Inferior parietal cortex (tissue), 1 donor: Measurements from ENCODE around the gene AURKAIP1.
A peak's percentile ranks its signal among the peaks of the same experiment; 100 is the strongest.

Source experiments
- DNase-seq: peaks from one replicate; pipeline ENCODE4 v3.0.0-alpha.2; 2016; ENCODE audit errors: extremely low spot score

AURKAIP1 gene

DNA sequence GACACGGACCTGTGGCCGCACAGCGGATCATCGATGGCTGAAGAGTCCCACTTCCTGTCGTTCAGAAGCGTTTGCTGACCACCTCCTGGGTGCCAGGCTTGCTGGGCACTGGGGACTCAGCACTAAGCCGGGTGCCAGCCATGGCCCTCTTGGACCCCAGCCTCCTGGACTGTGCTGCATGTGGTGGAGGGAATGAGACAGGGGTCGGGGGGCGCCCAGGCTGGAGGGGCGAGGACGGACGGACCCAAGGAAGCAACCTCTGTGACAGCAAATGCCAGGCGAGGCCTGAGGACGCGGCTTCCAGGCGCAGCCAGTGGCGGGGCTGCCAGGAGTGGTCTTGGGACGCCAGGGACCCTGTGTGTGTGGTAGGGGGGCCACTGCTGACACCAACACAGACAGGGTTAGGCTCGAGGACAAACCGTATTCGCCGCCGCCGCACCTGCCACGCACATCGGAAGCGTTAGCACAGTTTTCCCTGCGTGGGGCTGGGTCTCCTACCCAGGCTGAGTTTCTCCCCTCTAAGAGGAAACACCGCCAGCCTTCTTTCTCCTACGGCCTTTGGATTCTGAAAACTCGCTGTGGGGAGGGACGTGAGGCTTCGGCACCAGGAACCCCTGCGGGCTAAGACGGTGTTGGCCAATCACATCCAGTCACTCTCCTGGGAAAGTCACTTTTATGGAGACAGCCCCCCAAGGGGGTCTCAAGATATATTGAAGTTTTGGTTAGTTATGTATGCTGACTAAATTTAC lies 13.6 kb downstream of the AURKAIP1 start:
- no peak for DNase-seq

GRCh38 chr1:1360506-1361169 lies 14.4 kb downstream of the AURKAIP1 start:
- DNase-seq, result no peak

- no peak for DNase-seq
Observed at GRCh38 chr1:1359664-1360468, 15.1 kb downstream of the AURKAIP1 start.

GRCh38 chr1:1359308-1359663 lies 15.7 kb downstream of the AURKAIP1 start:
- DNase-seq, result no peak

- DNase-seq, result no peak
Observed at GRCh38 chr1:1358433-1359271, 16.4 kb downstream of the AURKAIP1 start, which contains the start of gene MXRA8. Gene MXRA8, minus strand, starts transcription at chr1:1358555. Its CDS starts 51 bp downstream, at chr1:1358504.

DNA sequence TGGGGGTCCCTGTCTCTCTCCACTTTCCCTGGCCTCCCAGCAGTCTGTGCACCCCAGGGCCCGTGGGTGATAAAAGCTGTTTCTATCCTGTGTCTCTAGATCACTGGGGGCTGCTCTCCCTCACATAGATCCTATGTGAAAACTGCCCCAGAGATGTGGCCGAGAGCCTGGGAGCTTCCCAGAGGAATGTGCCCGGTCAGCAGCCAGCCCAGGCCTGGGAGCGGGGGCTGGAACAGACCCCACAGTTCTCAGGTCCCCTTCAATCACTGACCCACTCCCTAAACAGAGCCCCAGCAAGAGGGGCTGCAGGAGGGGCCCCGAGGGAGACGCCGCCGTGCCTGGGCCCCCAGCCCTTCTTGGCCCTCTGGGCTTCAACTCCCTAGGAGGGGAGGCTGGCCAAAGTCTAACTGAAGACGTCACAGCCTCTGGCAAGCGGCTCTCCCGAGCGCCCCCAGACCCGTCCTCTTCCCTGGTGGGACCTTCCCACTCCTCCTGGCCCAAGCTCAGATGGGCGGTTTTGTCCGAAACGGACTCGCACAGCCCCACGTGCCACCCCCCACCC lies 17.1 kb downstream of the AURKAIP1 start:
- no peak for DNase-seq

DNA sequence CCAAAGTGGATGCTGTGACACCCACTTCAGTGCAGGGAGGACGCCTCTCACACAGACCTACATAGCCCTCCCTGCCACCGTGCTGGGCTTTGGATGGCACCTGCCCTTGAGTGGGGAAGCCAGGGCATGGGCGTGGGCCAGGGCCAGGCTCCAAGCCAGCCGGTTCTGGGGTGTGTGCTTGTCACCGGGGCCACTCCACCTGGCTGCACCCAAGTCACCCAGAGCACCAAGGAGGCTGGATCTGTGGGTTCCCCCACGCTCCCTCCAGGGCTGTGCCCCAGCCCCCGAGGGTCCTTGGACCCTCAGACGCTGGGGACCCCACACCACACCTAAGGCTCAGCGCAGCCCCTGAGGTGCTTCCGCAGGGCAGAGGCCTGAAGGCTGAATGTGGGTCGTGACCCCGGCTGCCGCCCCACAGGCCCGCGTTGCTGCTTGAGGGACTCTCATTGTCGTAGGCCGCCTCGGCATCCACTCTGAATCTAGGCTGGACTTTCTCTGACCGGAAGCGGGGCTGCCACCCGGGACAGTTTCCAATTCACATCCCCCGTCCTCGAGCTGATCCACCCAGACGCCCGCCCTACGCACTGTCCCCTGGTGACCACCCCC lies 18.1 kb downstream of the AURKAIP1 start:
- no peak for DNase-seq

DNA sequence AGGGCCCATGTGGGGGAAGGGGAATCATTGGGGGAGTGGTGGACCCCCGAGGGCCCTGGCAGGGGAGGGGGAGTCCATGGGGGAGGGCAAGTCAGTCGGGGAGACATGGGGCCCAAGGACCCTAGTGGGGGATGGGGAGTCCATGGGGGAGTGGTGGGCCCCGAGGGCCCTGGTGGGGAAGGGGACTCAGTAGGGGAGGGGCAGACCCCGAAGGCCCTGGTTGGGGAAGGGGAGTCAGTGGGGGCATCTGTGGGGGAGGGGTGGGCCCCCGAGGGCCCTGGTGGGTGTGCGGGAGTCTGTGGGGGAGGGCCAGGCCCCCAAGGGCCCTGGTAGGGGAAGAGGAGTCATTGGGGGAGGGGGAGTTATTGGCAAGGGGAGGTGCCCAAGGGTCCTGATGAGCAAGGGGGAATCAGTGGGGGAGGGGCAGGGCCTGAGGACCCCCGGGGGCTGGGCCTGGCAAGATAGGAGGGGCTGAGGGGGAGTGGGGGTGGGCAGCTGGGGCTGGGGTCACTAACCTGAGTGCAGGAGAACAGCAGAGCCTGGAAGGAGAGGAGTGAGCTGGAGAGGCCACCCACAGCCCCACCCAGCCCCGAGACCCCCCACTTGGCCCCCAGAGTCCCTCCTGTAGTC lies 18.7 kb downstream of the AURKAIP1 start:
- no peak for DNase-seq

GRCh38 chr1:1355416-1355815 lies 19.6 kb downstream of the AURKAIP1 start:
- no peak for DNase-seq

DNA sequence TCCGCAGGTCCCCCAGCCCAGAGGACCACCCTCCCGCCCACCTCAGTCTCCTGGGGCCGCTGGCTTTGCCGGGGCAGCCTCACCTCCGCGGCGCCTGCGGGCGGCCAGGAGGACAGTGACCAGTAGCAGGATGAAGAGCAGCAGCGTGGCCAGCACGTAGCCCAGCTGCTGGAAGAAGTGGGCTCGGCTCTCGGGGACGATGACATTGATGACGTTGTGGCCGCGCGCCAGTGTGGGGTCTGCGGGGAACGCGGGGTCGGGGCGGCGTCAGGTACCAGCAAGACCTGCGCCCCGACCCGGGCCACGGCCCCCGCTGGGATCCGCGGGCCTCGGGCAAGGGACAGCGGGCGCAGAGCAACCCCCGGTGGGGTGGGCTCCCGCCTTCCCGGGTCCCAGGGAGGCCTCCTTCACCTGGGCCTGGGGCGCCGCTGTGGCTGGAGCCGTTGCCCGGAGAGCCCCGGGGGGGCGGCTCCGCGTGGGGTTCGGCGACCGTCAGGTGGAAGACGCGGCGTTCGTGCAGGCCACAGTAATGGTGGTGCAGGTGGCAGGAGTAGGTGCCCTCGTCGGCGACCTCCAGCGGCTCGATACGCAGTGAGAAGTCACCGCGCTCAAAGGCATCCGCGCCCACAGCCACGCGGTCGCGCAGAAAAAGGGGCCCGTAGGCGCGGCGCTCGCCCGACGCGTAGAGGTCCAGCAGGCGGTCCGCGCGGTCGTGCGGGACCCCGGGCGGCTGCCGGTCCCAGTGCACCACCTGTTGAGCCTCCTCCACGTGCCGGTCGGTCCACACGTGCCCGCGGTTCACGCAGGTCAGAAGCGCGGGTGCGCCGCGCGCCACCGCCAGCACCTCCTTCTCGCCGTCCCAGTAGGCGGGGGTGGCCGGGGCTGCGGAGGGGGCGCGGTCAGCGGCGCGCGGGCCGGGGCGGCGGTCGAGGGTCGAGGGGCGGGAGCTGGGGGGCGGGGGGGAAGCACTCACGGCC lies 20.4 kb downstream of the AURKAIP1 start:
- DNase-seq, result no peak

DNA sequence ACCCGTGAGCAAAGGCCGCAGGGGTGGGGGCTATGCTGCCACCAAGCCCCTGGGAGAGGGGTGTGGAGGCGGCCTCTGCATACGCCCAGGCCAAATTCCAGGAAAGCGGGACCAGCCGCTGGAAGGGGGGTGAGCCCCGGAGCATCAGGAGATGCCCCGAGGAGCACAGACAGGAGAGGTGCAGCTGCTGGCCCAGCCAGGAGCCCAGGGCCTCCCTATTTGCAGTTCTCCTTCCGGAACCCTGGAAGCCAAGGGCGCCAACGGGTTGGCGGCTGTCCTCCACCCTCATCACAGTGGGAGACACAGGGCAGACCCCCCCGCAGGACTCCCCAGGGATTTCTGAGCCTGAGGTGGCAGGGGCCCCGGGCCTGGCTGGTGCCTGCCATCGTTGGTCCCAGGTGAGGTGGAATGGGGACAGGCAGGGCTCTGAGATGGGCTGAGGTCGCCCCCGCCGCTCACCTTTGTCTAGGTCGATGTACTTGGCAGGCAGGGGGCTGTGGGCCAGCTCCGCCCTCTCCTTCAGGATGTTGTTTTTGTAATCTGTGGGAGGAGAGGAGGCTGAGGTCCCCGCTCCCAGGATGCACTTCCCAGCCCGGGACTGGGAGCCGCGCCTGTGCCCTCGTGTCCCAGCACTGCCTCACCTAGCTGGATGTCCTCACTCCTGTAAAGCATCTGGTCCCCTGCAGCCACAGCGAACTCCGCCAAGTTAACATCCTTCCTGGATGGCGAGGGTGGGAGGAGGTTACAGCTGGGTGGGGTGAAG lies 21.4 kb downstream of the AURKAIP1 start:
- no peak for DNase-seq

GRCh38 chr1:1352786-1353388 lies 22.1 kb downstream of the AURKAIP1 start:
- DNase-seq, result no peak

- DNase-seq, result no peak
Observed at GRCh38 chr1:1351511-1352427, 23.2 kb downstream of the AURKAIP1 start.

GRCh38 chr1:1349256-1350012 lies 25.6 kb downstream of the AURKAIP1 start, which contains the start of gene DVL1:
Gene DVL1, minus strand, starts transcription at chr1:1349418. Its CDS starts 353 bp downstream, at chr1:1349065.
- peak; percentile 29 for DNase-seq

DNA sequence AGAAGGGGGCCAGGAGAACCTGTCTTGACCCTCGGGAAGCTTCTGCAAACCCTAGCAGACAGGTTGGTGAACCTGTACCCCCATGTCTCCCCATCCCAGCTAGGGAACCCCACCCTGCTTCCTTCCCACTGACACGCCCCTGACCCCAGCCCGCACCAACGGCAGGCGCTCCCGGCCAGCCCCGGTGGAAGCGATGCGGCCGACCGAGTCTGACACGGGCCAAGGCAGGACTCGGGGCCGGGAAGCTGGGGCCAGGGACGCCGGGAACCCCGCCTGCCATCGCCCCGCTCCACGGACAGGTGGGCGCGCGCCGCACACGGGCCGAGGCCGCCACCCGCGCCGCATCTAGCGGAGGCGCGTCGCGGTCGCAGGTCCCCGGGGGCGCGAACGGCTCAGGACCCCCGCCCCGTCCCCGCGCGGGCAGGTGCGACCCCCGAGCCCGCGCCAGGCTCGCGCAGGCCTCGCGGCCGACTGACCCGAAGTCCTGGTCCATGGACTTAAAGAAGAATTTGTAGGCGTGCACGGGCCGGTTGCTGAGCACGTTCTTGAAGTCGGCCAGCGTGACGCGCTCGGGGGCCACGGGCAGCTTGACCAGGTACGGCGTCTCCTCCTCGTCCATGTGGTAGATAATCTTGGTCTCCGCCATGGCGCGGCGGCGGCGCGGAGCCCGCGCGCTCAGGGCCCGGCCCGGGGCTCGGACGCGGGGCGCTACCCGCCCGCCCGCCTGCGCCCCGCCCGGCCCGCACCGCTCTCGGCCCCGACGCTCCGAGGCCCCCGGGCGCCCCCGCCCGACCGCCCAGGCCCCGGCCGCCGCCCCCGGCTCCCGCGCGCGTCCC lies 26.4 kb downstream of the AURKAIP1 start:
- no peak for DNase-seq
